Gastroesophageal sphincter (tissue), 3 donors: ENCODE measurements around the gene EPB41L4A.

ENCODE experiments used
- CTCF ChIP-seq, 4 experiments: fragments of 200-600 bp in 2 of 4; fragments of 450-650 bp in 2 of 4; sonication (generic) in 1 of 4; IDR thresholded peaks; one replicate each; pipeline ENCODE4 v1.5.1; 2017 to 2019; ENCODE audit warnings: antibody characterized with exemption in 4 of 4, mild to moderate bottlenecking in 2 of 4, moderate library complexity in 2 of 4
- EP300 ChIP-seq: sonication (generic); formaldehyde crosslinking; IDR thresholded peaks from one replicate; pipeline ENCODE4 v1.6.1; 2017; ENCODE audit warnings: antibody characterized with exemption, mild to moderate bottlenecking
- POLR2A ChIP-seq, 2 donors: fragments of 450-650 bp; IDR thresholded peaks; one replicate each; pipeline ENCODE4 v1.6.1; 2017; ENCODE audit warnings: antibody characterized with exemption in 2 of 2, mild to moderate bottlenecking in 2 of 2, moderate library complexity in 1 of 2
- POLR2AphosphoS5 ChIP-seq: sonication (generic); formaldehyde crosslinking; IDR thresholded peaks from one replicate; pipeline ENCODE4 v1.6.1; 2017; ENCODE audit warnings: antibody characterized with exemption

- TF ChIP-seq POLR2A (IDR thresholded peaks at IDR 0.05) (no peak), CTCF (IDR thresholded peaks at IDR 0.05) (no peak), POLR2AphosphoS5 (no peak), EP300 (no peak)
These were observed 26.7 kb upstream of the EPB41L4A start for GRCh38 chr5:112445626-112446350.
